Duodenal mucosa (tissue), 2 donors: ENCODE results near the gene TMEM114.
"Not testable (repeated sequence)": the region's sequence is repeated elsewhere in the genome, so short reads cannot be mapped to it uniquely, and the experiment has no call there.

Source experiments
- H3K27ac ChIP-seq: one replicate; pipeline ENCODE4 v1.7.0; 2013; ENCODE audit warnings: low read depth, low read length
- H3K27me3 ChIP-seq, 2 donors: one replicate each; pipeline ENCODE4 v1.7.0; 2013; ENCODE audit warnings: low read length in 2 of 2, control low read depth in 1 of 2; ENCODE audit not compliant: insufficient read depth in 2 of 2, control insufficient read depth in 1 of 2
- H3K36me3 ChIP-seq, 2 donors: one replicate each; pipeline ENCODE4 v1.7.0; 2013; ENCODE audit warnings: low read length in 2 of 2, control low read depth in 1 of 2; ENCODE audit not compliant: insufficient read depth in 2 of 2, control insufficient read depth in 1 of 2
- H3K4me1 ChIP-seq, 2 donors: one replicate each; pipeline ENCODE4 v1.7.0; 2013; ENCODE audit warnings: low read length in 2 of 2, control low read depth in 1 of 2; ENCODE audit not compliant: insufficient read depth in 2 of 2, control insufficient read depth in 1 of 2
- H3K4me3 ChIP-seq, 2 donors: one replicate each; pipeline ENCODE4 v1.7.0; 2013; ENCODE audit warnings: low read length in 2 of 2, low read depth in 1 of 2
- H3K9ac ChIP-seq, 2 donors: one replicate each; pipeline ENCODE4 v1.7.0; 2013; ENCODE audit warnings: low read length in 2 of 2, low read depth in 1 of 2
- H3K9me3 ChIP-seq, 2 donors: one replicate each; pipeline ENCODE4 v1.7.0; 2013; ENCODE audit warnings: low read length in 2 of 2, control low read depth in 1 of 2; ENCODE audit not compliant: control insufficient read depth in 1 of 2

The TMEM114 gene

DNA sequence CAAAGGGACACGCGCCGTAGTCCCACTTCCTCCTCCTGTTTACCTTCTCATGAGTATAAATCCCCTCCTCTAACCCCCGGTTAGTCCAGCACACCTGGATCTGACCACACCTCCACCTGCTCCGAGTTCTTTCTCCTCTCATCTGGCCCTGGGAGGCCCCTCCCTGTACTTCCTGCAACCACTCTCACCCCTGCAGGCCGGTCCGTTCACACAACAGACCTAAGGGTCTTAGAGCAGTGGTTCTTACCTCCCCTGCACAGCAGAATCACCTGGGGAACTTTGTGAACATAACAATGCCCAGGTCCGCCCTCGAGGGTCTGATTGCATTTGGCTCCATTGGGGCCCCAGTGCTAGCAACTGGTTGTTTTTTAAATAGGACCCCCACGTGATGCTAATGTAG is 24.8 kb downstream of the TMEM114 start:
- Histone ChIP-seq H3K4me3 (no peak overlapping the region), H3K9me3 (peaks cover 0 to 6% of the 10 kb centered on the region in 2 donors), H3K9ac (no peak overlapping the region), H3K27ac (no peak overlapping the region), H3K36me3 (no peaks in the 10 kb centered on the region), H3K27me3 (no peaks in the 10 kb centered on the region), H3K4me1 (no peaks in the 10 kb centered on the region)

DNA sequence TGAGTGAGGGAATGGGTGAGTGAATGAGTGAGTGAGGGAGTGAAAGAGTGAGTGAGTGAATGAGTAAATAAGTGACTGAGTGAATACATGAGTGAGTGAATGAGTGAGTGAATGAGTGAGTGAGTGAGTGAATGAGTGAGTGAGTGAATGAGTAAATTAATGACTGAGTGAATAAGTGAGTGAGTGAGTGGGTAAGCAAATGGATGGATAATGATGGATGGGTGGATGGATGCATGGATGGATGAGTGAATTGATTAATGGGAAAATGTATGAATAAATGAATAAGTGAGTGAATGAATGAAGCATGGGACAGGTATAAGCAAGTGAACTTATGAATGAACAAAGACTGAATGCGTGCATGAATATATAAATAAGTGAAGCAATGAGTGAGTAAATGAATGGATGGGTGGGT is 25.4 kb downstream of the TMEM114 start:
- H3K9ac ChIP-seq = no peak overlapping the region
- H3K9me3 ChIP-seq = peaks cover 0 to 6% of the 10 kb centered on the region in 2 donors
- no peaks in the 10 kb centered on the region for H3K27me3 ChIP-seq
- no peaks in the 10 kb centered on the region for H3K36me3 ChIP-seq
- H3K27ac ChIP-seq = no peak overlapping the region
- H3K4me1 ChIP-seq = no peaks in the 10 kb centered on the region
- H3K4me3 ChIP-seq = no peak overlapping the region

DNA sequence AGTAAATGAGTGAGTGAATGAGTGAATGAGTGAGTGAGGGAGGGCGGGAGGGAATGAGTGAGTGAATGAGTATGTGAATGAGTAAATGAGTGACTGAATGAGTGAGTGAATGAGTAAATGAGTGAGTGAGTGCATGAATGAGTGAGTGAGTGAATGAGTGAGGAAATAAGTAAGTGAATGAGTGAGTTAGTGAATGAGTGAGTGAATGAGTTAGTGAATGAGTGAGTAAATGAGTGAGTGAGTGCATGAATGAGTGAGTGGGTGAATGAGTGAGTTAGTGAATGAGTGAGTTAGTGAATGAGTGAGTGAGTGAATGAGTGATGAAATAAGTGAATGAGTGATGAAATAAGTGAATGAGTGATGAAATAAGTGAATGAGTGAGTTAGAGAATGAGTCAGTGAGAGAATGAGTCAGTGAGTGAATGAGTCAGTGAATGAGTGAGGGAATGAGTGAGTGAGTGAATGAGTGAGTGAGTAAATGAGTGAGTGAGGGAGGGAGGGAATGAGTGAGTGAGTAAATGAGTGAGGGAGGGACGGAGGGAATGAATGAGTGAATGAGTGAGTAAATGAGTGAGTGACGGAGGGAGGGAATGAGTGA is 26.3 kb downstream of the TMEM114 start:
- not testable (repeated sequence) for H3K9ac ChIP-seq, H3K27ac ChIP-seq, H3K27me3 ChIP-seq, H3K4me1 ChIP-seq, H3K4me3 ChIP-seq, H3K9me3 ChIP-seq, H3K36me3 ChIP-seq

DNA sequence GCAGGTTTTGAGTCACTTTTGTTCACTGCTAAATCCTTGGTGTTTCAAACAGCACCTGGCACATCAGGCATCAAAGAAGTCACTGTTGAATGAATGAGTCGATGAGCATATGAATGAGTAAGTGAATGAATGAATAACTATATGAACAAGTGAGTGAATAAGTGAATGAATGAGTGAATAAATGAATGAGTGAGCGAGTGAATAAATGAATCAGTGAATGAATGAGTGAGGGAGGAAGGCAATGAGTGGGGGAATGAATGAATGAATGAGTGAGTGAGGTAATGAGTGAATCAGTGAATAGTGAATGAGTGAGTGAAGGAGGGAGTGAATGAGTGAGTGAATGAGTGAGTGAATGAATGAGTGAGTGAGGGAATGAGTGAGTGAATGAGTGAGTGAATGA is 28.8 kb downstream of the TMEM114 start:
- no peaks in the 10 kb centered on the region for H3K36me3 ChIP-seq
- no peak overlapping the region for H3K27ac ChIP-seq
- H3K4me3 ChIP-seq = no peak overlapping the region
- peaks cover 0 to 6% of the 10 kb centered on the region in 2 donors for H3K9me3 ChIP-seq
- no peaks in the 10 kb centered on the region for H3K27me3 ChIP-seq
- H3K9ac ChIP-seq = no peak overlapping the region
- H3K4me1 ChIP-seq = no peaks in the 10 kb centered on the region

DNA sequence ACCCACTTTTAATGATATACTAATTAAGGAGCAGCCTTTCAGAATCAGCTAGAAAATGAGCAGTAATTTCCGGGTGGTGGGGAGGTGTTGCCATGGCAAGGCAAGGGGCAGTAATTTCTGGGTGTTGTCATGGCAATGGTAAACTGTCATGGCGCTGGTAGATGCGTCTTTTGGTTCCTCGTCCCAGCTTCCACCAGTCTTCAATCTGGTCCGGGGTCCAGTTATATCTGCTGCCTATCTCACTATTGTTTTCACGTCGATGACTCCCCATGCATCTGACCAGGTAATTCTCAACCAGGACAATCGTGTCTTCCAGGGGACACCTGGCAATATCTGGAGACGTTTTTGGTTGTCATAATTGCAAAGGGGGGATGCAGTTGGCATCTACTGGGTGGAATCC is 34.9 kb downstream of the TMEM114 start:
- Histone ChIP-seq H3K9ac (no peak overlapping the region), H3K36me3 (no peaks in the 10 kb centered on the region), H3K4me1 (peaks cover 5 to 7% of the 10 kb centered on the region in 2 donors), H3K9me3 (no peaks in the 10 kb centered on the region), H3K4me3 (no peak overlapping the region), H3K27ac (no peak overlapping the region), H3K27me3 (no peaks in the 10 kb centered on the region)

DNA sequence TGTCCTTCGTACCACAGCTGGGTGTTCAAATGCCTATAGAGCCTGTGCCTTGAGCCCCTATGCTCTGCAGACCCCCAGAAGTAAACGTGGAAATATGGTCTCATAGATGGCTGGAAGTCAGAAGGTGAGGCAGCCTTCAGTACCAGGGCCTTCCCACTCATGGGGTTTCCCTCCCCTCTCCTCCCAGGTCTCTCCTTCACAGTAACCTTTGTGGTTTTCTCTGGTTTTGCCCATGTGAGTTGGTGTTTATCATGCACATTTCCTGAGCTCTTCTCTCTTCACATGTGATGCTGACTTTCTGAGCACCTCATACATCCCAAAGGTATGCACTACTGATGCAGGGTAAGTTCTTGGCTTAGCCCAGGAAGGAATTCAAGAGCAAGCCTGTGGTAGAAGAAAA is 35.4 kb downstream of the TMEM114 start:
- Histone ChIP-seq H3K27ac (no peak overlapping the region), H3K27me3 (no peaks in the 10 kb centered on the region), H3K4me1 (peaks cover 5 to 7% of the 10 kb centered on the region in 2 donors), H3K4me3 (no peak overlapping the region), H3K9ac (no peak overlapping the region), H3K9me3 (no peaks in the 10 kb centered on the region), H3K36me3 (no peaks in the 10 kb centered on the region)

DNA sequence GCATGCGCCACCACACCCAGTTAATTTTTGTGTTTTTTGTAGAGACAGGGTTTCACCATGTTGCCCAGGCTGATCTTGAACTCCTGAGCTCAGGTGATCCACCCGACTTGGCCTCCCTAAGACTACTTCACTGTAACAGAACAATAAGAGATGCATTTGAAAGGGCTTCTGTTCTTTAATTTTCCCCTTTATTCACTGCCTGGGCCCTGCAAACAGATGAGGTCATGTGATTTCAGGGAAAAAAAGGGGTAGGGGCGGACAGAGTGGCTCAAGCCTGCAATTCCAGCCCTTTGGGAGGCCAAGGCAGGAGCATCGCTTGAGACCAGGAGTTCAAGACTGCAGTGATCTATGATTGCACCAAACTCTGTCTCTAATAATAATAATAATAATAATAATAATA is 36.3 kb downstream of the TMEM114 start:
- Histone ChIP-seq H3K27me3 (no peaks in the 10 kb centered on the region), H3K36me3 (no peaks in the 10 kb centered on the region), H3K27ac (no peak overlapping the region), H3K4me3 (no peak overlapping the region), H3K9ac (no peak overlapping the region), H3K4me1 (peaks cover 5 to 7% of the 10 kb centered on the region in 2 donors), H3K9me3 (no peaks in the 10 kb centered on the region)

GRCh38 chr16:8552487-8553221 is 37.7 kb downstream of the TMEM114 start:
- no peak overlapping the region for H3K27ac ChIP-seq
- H3K36me3 ChIP-seq = no peaks in the 10 kb centered on the region
- H3K9me3 ChIP-seq = no peaks in the 10 kb centered on the region
- no peaks in the 10 kb centered on the region for H3K27me3 ChIP-seq
- peaks cover 13 to 19% of the 10 kb centered on the region in 2 donors for H3K4me1 ChIP-seq
- H3K9ac ChIP-seq = no peak overlapping the region
- H3K4me3 ChIP-seq = no peak overlapping the region

DNA sequence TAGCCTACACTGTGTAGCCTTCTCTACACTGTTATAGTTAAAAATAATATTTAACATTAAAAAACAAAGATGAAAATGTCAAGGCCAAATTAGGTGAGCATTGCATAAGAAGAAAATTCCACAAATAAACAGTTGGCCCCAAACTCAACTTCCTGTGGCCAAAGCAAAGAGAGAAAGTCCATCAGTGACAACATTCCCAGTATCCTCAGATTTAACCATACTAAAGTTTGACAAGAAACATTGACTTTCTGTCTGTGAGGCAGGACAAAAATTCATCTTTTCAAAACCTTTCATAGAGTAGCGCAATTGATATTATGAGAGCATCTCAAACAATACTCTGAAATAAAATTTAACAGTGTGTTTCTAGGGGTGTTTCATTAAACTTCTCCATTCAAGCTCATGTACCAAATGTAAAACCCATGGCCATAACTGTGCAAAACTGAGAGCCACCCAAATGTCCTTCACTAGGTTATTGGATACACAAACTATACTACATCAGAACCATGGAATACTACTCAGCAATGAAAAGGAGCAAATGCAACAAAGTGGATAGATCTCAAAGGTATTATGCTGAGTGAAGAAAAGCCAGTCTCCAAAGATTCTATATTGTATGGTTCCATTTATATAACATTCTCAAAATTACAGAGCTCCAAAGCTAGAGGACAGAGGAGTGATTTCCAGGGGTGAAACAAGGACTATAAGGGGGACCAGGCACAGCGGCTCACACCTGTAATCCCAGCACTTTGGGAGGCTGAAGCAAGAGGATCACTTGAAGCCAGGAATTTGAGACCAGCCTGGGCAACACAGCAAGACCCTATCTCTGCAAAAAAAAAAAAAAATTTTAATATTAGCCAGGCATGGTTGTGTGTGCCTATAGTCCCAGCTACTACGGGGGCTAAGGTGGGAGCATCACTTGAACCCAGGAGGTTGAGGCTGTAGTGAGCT is 38.7 kb downstream of the TMEM114 start:
- H3K9ac ChIP-seq = no peak overlapping the region
- no peaks in the 10 kb centered on the region for H3K9me3 ChIP-seq
- H3K4me1 ChIP-seq = peaks cover 20 to 25% of the 10 kb centered on the region in 2 donors
- no peaks in the 10 kb centered on the region for H3K27me3 ChIP-seq
- no peaks in the 10 kb centered on the region for H3K36me3 ChIP-seq
- no peak overlapping the region for H3K4me3 ChIP-seq
- H3K27ac ChIP-seq = no peak overlapping the region
